ENCODE data around the gene GALNT5. TPM values are rescaled to one million over a fixed set of nuclear protein-coding genes. Genes with fewer than 3 reads are reported as not detected.

GALNT5 gene
- total and polyA plus RNA-seq, 4 donors: under 0.01 to 5.3 (median 0.01) TPM; not detected in 1

DNA sequence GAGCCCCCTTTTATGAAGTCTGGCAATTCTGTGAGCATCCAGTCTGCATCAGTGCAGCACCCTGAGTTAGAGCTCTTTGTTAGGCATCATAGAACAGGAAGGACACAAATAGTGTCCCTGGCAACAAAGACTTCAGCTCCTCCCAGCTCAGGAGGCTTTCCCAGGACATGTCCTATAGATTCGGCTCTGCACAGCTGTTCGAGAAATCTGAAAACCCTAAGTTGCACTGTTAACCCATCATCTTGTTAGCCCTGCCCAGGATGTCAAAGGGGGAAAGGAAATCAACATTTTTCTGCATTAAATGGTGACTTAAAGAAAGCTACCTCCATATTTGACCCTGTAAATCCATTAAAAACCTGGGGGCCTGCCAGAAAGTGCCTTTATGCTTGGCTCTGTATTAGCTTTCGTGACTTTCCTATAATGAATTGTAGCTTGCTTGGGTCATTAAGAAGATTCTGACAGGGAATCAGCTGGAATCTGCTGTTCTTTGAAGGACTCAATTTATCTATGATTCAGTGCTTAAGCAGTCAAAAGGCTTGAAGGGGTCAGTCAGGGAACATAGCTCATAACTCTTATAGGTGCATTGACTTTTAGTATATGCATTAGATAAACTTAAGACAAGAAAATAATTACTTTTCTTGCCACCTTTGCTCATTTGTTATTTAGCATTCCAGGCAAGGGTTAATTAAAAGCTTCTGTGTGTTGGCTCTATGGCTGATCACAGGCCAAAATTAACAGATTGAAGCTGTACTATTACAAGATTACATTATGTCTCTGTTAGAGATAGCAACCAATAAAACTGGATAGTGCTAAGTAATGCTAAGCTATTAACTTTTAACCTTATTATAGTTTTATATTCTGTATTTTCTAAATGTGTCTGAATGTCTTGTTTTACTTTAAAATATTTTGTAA is 47.6 kb downstream of the GALNT5 start:
- Histone ChIP-seq H3K9me3 (ENCODE audit: control insufficient read depth in 4 of 4, low read length in 3 of 4) (no peaks in the 10 kb centered on the region), H3K36me3 (ENCODE audit: control insufficient read depth in 4 of 4, insufficient read depth in 3 of 4, low read depth in 1 of 4, low read length in 3 of 4) (no peaks in the 10 kb centered on the region), H3K9ac (ENCODE audit: low read depth in 1 of 2, low read length in 2 of 2) (no peak overlapping the region), H3K27ac (ENCODE audit: low read depth in 1 of 2, low read length in 2 of 2) (no peak overlapping the region), H3K4me3 (ENCODE audit: low read depth in 1 of 3, low read length in 3 of 3) (no peak overlapping the region), H3K4me1 (ENCODE audit: control insufficient read depth in 4 of 4, insufficient read depth in 4 of 4, low read length in 3 of 4) (no peaks in the 10 kb centered on the region), H3K27me3 (ENCODE audit: control insufficient read depth in 4 of 4, insufficient read depth in 4 of 4, low read length in 3 of 4) (peaks cover 0 to 3% (median 0%) of the 10 kb centered on the region in 4 donors)
- 46% methylated on average over 3 of the region's 3 CpGs for WGBS
- no peak for DNase-seq (ENCODE audit: low spot score)
- TF ChIP-seq HNF4G (IDR thresholded peaks at IDR 0.05) (no peak), FOXA2 (IDR thresholded peaks at IDR 0.05) (no peak), EGR1 (IDR thresholded peaks at IDR 0.05; ENCODE audit: low read depth in 2 of 2) (no peak), YY1 (IDR thresholded peaks at IDR 0.05) (no peak), HNF4A (conservative IDR thresholded peaks at IDR 0.05) (no peak), RAD21 (IDR thresholded peaks at IDR 0.05) (no peak), SP1 (IDR thresholded peaks at IDR 0.05) (no peak), TAF1 (conservative IDR thresholded peaks at IDR 0.05) (no peak)
- TF ChIP-seq, protein P1, sequence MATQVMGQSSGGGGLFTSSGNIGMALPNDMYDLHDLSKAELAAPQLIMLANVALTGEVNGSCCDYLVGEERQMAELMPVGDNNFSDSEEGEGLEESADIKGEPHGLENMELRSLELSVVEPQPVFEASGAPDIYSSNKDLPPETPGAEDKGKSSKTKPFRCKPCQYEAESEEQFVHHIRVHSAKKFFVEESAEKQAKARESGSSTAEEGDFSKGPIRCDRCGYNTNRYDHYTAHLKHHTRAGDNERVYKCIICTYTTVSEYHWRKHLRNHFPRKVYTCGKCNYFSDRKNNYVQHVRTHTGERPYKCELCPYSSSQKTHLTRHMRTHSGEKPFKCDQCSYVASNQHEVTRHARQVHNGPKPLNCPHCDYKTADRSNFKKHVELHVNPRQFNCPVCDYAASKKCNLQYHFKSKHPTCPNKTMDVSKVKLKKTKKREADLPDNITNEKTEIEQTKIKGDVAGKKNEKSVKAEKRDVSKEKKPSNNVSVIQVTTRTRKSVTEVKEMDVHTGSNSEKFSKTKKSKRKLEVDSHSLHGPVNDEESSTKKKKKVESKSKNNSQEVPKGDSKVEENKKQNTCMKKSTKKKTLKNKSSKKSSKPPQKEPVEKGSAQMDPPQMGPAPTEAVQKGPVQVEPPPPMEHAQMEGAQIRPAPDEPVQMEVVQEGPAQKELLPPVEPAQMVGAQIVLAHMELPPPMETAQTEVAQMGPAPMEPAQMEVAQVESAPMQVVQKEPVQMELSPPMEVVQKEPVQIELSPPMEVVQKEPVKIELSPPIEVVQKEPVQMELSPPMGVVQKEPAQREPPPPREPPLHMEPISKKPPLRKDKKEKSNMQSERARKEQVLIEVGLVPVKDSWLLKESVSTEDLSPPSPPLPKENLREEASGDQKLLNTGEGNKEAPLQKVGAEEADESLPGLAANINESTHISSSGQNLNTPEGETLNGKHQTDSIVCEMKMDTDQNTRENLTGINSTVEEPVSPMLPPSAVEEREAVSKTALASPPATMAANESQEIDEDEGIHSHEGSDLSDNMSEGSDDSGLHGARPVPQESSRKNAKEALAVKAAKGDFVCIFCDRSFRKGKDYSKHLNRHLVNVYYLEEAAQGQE (IDR thresholded peaks at IDR 0.05): no peak
- TF ChIP-seq, protein P2, sequence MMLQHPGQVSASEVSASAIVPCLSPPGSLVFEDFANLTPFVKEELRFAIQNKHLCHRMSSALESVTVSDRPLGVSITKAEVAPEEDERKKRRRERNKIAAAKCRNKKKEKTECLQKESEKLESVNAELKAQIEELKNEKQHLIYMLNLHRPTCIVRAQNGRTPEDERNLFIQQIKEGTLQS (IDR thresholded peaks at IDR 0.05): no peak
- TF ChIP-seq, protein P3, sequence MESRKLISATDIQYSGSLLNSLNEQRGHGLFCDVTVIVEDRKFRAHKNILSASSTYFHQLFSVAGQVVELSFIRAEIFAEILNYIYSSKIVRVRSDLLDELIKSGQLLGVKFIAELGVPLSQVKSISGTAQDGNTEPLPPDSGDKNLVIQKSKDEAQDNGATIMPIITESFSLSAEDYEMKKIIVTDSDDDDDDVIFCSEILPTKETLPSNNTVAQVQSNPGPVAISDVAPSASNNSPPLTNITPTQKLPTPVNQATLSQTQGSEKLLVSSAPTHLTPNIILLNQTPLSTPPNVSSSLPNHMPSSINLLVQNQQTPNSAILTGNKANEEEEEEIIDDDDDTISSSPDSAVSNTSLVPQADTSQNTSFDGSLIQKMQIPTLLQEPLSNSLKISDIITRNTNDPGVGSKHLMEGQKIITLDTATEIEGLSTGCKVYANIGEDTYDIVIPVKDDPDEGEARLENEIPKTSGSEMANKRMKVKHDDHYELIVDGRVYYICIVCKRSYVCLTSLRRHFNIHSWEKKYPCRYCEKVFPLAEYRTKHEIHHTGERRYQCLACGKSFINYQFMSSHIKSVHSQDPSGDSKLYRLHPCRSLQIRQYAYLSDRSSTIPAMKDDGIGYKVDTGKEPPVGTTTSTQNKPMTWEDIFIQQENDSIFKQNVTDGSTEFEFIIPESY (IDR thresholded peaks at IDR 0.05): no peak

DNA sequence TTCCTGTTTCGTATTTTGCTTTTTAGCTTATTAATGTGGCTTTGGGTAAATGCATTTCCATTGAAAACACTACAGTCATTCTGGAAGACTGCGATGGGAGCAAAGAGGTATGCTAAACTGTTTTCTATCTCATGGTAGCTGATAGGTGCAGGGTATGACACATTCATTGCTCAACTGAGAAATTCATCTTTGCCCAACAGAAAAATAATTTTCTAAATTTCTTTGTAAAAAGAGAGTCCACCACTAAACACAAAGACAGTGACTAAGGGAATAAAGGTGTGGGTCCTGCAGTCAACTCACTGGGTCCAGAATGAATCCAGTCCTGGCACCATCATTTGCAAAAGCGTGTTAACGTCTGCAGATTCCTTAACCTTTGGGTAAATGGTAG is 48.2 kb downstream of the GALNT5 start:
- no peak overlapping the region for H3K9ac ChIP-seq (ENCODE audit: low read depth in 1 of 2, low read length in 2 of 2)
- peaks cover 0 to 3% (median 0%) of the 10 kb centered on the region in 4 donors for H3K27me3 ChIP-seq (ENCODE audit: control insufficient read depth in 4 of 4, insufficient read depth in 4 of 4, low read length in 3 of 4)
- H3K4me1 ChIP-seq (ENCODE audit: control insufficient read depth in 4 of 4, insufficient read depth in 4 of 4, low read length in 3 of 4): no peaks in the 10 kb centered on the region
- TF ChIP-seq JUND (IDR thresholded peaks at IDR 0.05) (no peak), YY1 (IDR thresholded peaks at IDR 0.05) (no peak), FOXA1 (IDR thresholded peaks at IDR 0.05) (no peak), GABPA (IDR thresholded peaks at IDR 0.05 in 1 of 2, conservative IDR thresholded peaks at IDR 0.05 in 1 of 2) (no peak), RXRA (IDR thresholded peaks at IDR 0.05) (no peak), FOXA2 (IDR thresholded peaks at IDR 0.05) (no peak), SP1 (IDR thresholded peaks at IDR 0.05) (no peak), RAD21 (IDR thresholded peaks at IDR 0.05) (no peak), NR2F2 (IDR thresholded peaks at IDR 0.05) (no peak), TAF1 (conservative IDR thresholded peaks at IDR 0.05) (no peak), HNF4A (conservative IDR thresholded peaks at IDR 0.05) (no peak), EGR1 (IDR thresholded peaks at IDR 0.05; ENCODE audit: low read depth in 2 of 2) (no peak), HNF4G (IDR thresholded peaks at IDR 0.05) (no peak)
- TF ChIP-seq, protein P1 (IDR thresholded peaks at IDR 0.05): no peak
- TF ChIP-seq, protein P4, sequence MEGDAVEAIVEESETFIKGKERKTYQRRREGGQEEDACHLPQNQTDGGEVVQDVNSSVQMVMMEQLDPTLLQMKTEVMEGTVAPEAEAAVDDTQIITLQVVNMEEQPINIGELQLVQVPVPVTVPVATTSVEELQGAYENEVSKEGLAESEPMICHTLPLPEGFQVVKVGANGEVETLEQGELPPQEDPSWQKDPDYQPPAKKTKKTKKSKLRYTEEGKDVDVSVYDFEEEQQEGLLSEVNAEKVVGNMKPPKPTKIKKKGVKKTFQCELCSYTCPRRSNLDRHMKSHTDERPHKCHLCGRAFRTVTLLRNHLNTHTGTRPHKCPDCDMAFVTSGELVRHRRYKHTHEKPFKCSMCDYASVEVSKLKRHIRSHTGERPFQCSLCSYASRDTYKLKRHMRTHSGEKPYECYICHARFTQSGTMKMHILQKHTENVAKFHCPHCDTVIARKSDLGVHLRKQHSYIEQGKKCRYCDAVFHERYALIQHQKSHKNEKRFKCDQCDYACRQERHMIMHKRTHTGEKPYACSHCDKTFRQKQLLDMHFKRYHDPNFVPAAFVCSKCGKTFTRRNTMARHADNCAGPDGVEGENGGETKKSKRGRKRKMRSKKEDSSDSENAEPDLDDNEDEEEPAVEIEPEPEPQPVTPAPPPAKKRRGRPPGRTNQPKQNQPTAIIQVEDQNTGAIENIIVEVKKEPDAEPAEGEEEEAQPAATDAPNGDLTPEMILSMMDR (IDR thresholded peaks at IDR 0.05; ENCODE audit: low read depth, low read length, missing input control): no peak
- no peaks in the 10 kb centered on the region for H3K36me3 ChIP-seq (ENCODE audit: control insufficient read depth in 4 of 4, insufficient read depth in 3 of 4, low read depth in 1 of 4, low read length in 3 of 4)
- 90% methylated on average over 4 of the region's 4 CpGs for WGBS
- DNase-seq (ENCODE audit: low spot score): no peak
- no peak overlapping the region for H3K27ac ChIP-seq (ENCODE audit: low read depth in 1 of 2, low read length in 2 of 2)
- no peaks in the 10 kb centered on the region for H3K9me3 ChIP-seq (ENCODE audit: control insufficient read depth in 4 of 4, low read length in 3 of 4)
- H3K4me3 ChIP-seq (ENCODE audit: low read depth in 1 of 3, low read length in 3 of 3): no peak overlapping the region
